Activated CD8-positive, alpha-beta memory T cell treated with anti-CD3 and anti-CD28 coated beads, Interleukin-2, amount 10 ng/mL, durations not matched to agents 7 days and 5 days (primary cell): ENCODE data around the gene SLC38A10. TPM values are rescaled to one million over a fixed set of nuclear protein-coding genes. Genes with fewer than 3 reads are reported as not detected.

ENCODE experiments used
- ATAC-seq: fragments of 150-1000 bp; cut with Tn5 transposase; one replicate; pipeline ENCODE4 v1.10.0; 2021; ENCODE audit warnings: moderate library complexity
- CTCF ChIA-PET: fragments of 350-600 bp; sonication (Branson Sonifier 250); formaldehyde crosslinking; loops from one replicate; lab custom pipeline; 2021; ENCODE audit warnings: antibody characterized with exemption; lab: Charles Lee
- DNase-seq: peaks from one replicate; pipeline ENCODE4 v3.0.0-alpha.2; 2020
- H3K27ac Mint-ChIP-seq: one replicate; pipeline ENCODE4 v1.8.0; 2021; ENCODE audit warnings: mild to moderate bottlenecking, mixed read lengths
- H3K27me3 Mint-ChIP-seq: one replicate; pipeline ENCODE4 v1.8.0; 2021; ENCODE audit warnings: mixed read lengths
- H3K36me3 Mint-ChIP-seq: one replicate; pipeline ENCODE4 v1.8.0; 2021; ENCODE audit warnings: mild to moderate bottlenecking, mixed read lengths
- H3K4me1 Mint-ChIP-seq: one replicate; pipeline ENCODE4 v1.8.0; 2021; ENCODE audit warnings: mixed read lengths
- H3K4me3 Mint-ChIP-seq: one replicate; pipeline ENCODE4 v1.8.0; 2021; ENCODE audit warnings: mild to moderate bottlenecking, moderate library complexity, mixed read lengths
- H3K9me3 Mint-ChIP-seq: one replicate; pipeline ENCODE4 v1.8.0; 2022; ENCODE audit warnings: low read depth, mixed read lengths
- total RNA-seq, 2 experiments: library from RNA; stranded (reverse); gene quantifications; one replicate each; pipeline ENCODE4 v1.2.3, GENCODE V29; 2021

The SLC38A10 gene
- 10 to 100 TPM; 81.7 to 88.7 TPM for total RNA-seq

GRCh38 chr17:81295031-81295675, at the start of gene SLC38A10:
Gene SLC38A10, minus strand, starts transcription at chr17:81295307. Its CDS starts 386 bp downstream, at chr17:81294921.
- Mint-ChIP-seq H3K4me3 (peak within 1 kb of the TSS; percentile 99), H3K27ac (peak within 1 kb of the TSS; percentile 95), H3K4me1 (peaks cover 37% of the 10 kb centered on the region), H3K27me3 (no peaks in the 10 kb centered on the region), H3K9me3 (no peaks in the 10 kb centered on the region), H3K36me3 (peaks cover 15% of the 10 kb centered on the region)
- CTCF ChIA-PET: interaction anchor here (0.8 to 1.6 kb wide), 5 partner anchors 10 to 190 kb away, joined by 3 to 8 read pairs (median 5); no protein-coding TSS in a partner anchor
- ATAC-seq: peak; percentile 96
- DNase-seq: peak; percentile 96

DNA sequence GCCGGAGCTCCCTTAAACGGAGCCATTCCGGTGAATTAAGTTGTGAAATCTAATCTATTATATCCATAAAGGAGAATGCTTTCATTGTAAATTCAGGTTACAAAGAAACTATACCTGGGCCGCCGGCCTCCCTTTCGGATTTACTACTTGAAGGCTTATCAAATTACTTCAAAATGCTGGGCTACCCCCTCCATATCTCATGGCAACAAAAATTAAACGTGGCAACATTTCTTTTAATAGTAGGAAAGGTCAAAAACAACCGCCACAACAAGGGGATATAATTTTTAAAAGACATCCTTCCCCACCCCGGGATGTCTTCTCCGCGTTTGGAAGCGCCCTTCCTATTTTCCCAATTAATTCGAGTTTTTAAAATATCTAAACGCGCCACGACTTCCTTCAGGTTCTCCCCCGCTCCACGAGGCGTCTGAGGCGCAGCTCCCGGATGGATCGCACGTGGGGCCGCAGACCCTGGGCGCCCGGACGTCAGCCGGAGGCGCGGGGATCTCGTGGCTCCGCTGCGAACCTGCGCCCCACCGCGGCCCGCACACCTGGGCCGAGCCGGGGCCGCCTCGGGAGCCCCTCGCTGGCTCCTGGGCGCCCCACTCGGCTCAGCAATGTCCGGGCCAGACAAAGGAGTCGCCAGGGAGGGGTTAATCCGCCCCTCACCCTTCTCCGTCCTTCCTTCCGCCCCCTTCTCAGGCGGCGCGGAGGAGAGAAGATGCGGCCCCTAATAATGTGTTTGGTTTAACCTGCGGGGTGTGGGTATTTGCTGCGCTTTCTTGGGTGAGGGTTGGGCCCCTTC, 47.4 kb upstream of the SLC38A10 start:
- peaks cover 2% of the 10 kb centered on the region for H3K36me3 Mint-ChIP-seq
- H3K27me3 Mint-ChIP-seq: peaks cover 50% of the 10 kb centered on the region
- DNase-seq (no peak), ATAC-seq (no peak)
- CTCF ChIA-PET: no interaction called here
- H3K27ac Mint-ChIP-seq: peak overlapping the region; percentile 57
- peaks cover 5% of the 10 kb centered on the region for H3K4me1 Mint-ChIP-seq
- H3K9me3 Mint-ChIP-seq: no peaks in the 10 kb centered on the region
- H3K4me3 Mint-ChIP-seq: no peak overlapping the region

DNA sequence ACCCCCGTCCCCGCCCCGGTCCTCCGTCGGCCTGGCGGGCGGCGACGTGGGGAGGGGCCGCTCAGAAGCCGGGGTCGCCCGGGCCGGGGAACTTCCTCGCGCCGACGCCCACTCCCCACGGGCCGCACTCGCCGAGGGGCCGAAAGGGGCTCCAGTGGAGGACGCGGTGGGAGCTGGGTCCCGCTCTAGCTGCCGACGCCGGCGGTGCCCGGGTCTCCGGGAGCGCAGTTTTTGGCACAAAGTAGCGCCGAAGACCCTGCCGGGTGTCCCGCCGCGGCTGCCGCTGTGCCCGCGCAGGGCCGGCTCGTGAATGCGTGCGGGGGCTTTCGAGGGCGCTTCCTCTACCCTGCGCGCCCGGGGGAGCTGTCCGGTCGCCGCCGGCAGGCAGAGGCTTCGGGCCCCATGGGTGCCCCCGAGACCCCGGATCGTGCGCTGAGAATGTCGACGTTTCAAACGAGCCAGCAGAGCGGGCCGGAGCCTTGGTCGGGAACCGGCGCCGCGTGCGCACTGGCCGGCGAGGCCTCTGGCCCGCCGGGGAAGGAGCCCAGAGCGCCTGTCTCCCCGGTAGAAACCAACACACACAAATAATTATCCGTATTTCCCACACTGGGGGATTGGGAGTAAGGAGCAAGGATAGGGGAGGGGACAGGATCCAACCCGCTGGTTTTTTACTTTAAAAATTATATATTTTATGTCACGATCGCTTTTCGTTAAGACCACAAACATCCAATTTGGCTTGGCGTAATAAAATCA, 46.6 kb upstream of the SLC38A10 start:
- H3K36me3 Mint-ChIP-seq: peaks cover 2% of the 10 kb centered on the region
- no peak for ATAC-seq
- no peak overlapping the region for H3K27ac Mint-ChIP-seq
- no peak for DNase-seq
- H3K9me3 Mint-ChIP-seq: no peaks in the 10 kb centered on the region
- H3K27me3 Mint-ChIP-seq: peaks cover 44% of the 10 kb centered on the region
- H3K4me1 Mint-ChIP-seq: peaks cover 5% of the 10 kb centered on the region
- no peak overlapping the region for H3K4me3 Mint-ChIP-seq
- CTCF ChIA-PET: interaction anchor here (1.0 kb wide), 1 partner anchor 57 kb away, joined by 3 read pairs; no protein-coding TSS in a partner anchor

GRCh38 chr17:81340607-81341515, 45.8 kb upstream of the SLC38A10 start:
- H3K4me3 Mint-ChIP-seq: no peak overlapping the region
- H3K4me1 Mint-ChIP-seq: peaks cover 5% of the 10 kb centered on the region
- H3K36me3 Mint-ChIP-seq: peaks cover 2% of the 10 kb centered on the region
- no peaks in the 10 kb centered on the region for H3K9me3 Mint-ChIP-seq
- CTCF ChIA-PET: interaction anchor here (1.0 kb wide), 1 partner anchor 58 kb away, joined by 3 read pairs; no protein-coding TSS in a partner anchor
- H3K27me3 Mint-ChIP-seq: peaks cover 44% of the 10 kb centered on the region
- DNase-seq (no peak), ATAC-seq (no peak)
- H3K27ac Mint-ChIP-seq: no peak overlapping the region

DNA sequence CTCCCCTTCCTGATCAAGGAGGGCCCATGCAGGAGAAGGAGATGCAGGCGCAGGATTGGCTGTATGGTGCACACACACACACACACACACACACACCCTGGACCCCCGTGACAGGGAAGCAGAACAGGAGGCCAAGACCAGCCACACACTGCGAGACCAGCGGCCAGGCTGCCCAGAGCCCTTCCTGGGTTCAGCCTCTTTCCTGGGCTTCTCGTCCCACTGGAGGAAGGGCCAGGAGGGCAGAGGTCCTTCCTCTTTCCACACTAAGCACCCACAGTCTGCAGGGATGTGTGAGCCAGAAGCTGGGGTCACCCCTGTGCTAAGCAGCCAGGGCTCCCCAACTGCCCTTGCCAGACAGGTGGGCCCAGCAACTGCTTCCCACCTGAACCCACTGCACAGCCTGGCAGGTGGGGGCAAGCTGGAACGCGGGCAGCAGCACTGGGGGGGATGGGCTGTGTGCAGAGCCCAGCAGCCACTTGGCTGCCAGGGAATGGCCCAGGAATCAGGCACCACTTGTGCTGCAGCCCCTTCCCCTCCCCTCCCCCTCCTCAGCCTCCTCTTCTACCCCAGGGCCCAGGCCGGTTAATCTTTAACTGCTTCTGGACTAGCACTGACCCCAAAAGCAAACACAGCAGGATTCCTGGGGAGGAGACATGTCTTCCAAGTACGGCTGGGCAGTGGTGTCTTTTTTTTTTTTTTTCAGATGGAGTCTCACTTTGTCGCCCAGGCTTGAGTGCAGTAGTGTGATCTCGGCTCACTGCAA, 44.6 kb upstream of the SLC38A10 start:
- Mint-ChIP-seq H3K4me3 (no peak overlapping the region), H3K27ac (no peak overlapping the region), H3K9me3 (no peaks in the 10 kb centered on the region), H3K27me3 (peaks cover 39% of the 10 kb centered on the region), H3K4me1 (peaks cover 5% of the 10 kb centered on the region), H3K36me3 (peaks cover 2% of the 10 kb centered on the region)
- CTCF ChIA-PET: no interaction called here
- DNase-seq (no peak), ATAC-seq (no peak)

- CTCF ChIA-PET: no interaction called here
- no peaks in the 10 kb centered on the region for H3K36me3 Mint-ChIP-seq
- H3K27ac Mint-ChIP-seq: no peak overlapping the region
- no peak for ATAC-seq
- DNase-seq: no peak
- H3K4me3 Mint-ChIP-seq: no peak overlapping the region
- H3K27me3 Mint-ChIP-seq: peaks cover 33% of the 10 kb centered on the region
- no peaks in the 10 kb centered on the region for H3K9me3 Mint-ChIP-seq
- no peaks in the 10 kb centered on the region for H3K4me1 Mint-ChIP-seq
Measured at GRCh38 chr17:81339191-81339533, 44.1 kb upstream of the SLC38A10 start.

GRCh38 chr17:81338274-81339190, 43.4 kb upstream of the SLC38A10 start:
- no peak overlapping the region for H3K27ac Mint-ChIP-seq
- CTCF ChIA-PET: no interaction called here
- ATAC-seq (no peak), DNase-seq (no peak)
- H3K4me3 Mint-ChIP-seq: no peak overlapping the region
- H3K27me3 Mint-ChIP-seq: peaks cover 27% of the 10 kb centered on the region
- H3K9me3 Mint-ChIP-seq: no peaks in the 10 kb centered on the region
- H3K36me3 Mint-ChIP-seq: no peaks in the 10 kb centered on the region
- H3K4me1 Mint-ChIP-seq: no peaks in the 10 kb centered on the region

- H3K4me1 Mint-ChIP-seq: no peaks in the 10 kb centered on the region
- ATAC-seq (no peak), DNase-seq (no peak)
- peaks cover 23% of the 10 kb centered on the region for H3K27me3 Mint-ChIP-seq
- no peaks in the 10 kb centered on the region for H3K36me3 Mint-ChIP-seq
- no peaks in the 10 kb centered on the region for H3K9me3 Mint-ChIP-seq
- H3K4me3 Mint-ChIP-seq: no peak overlapping the region
- CTCF ChIA-PET: no interaction called here
- H3K27ac Mint-ChIP-seq: no peak overlapping the region
Measured at GRCh38 chr17:81337476-81337879, 42.4 kb upstream of the SLC38A10 start.

GRCh38 chr17:81336930-81337325, 41.8 kb upstream of the SLC38A10 start:
- DNase-seq: no peak
- no peaks in the 10 kb centered on the region for H3K4me1 Mint-ChIP-seq
- H3K27me3 Mint-ChIP-seq: peaks cover 19% of the 10 kb centered on the region
- H3K9me3 Mint-ChIP-seq: no peaks in the 10 kb centered on the region
- no peak overlapping the region for H3K27ac Mint-ChIP-seq
- H3K36me3 Mint-ChIP-seq: no peaks in the 10 kb centered on the region
- ATAC-seq: no peak
- CTCF ChIA-PET: no interaction called here
- H3K4me3 Mint-ChIP-seq: no peak overlapping the region

GRCh38 chr17:81336296-81336929, 41.3 kb upstream of the SLC38A10 start:
- no peak overlapping the region for H3K4me3 Mint-ChIP-seq
- H3K9me3 Mint-ChIP-seq: no peaks in the 10 kb centered on the region
- CTCF ChIA-PET: no interaction called here
- H3K27ac Mint-ChIP-seq: no peak overlapping the region
- ATAC-seq: no peak
- H3K36me3 Mint-ChIP-seq: no peaks in the 10 kb centered on the region
- H3K27me3 Mint-ChIP-seq: peaks cover 19% of the 10 kb centered on the region
- DNase-seq: no peak
- H3K4me1 Mint-ChIP-seq: no peaks in the 10 kb centered on the region

GRCh38 chr17:81335773-81336157, 40.7 kb upstream of the SLC38A10 start:
- H3K4me3 Mint-ChIP-seq: no peak overlapping the region
- CTCF ChIA-PET: interaction anchor here (1.3 kb wide), 1 partner anchor 13 kb away, joined by 3 read pairs; no protein-coding TSS in a partner anchor
- DNase-seq (no peak), ATAC-seq (no peak)
- H3K27ac Mint-ChIP-seq: no peak overlapping the region
- no peaks in the 10 kb centered on the region for H3K4me1 Mint-ChIP-seq
- no peaks in the 10 kb centered on the region for H3K36me3 Mint-ChIP-seq
- no peaks in the 10 kb centered on the region for H3K9me3 Mint-ChIP-seq
- H3K27me3 Mint-ChIP-seq: peaks cover 17% of the 10 kb centered on the region
